Endothelial cell of umbilical vein (primary cell): ENCODE measurements around the gene IDH3A. TPM values are rescaled to one million over a fixed set of nuclear protein-coding genes. Genes with fewer than 3 reads are reported as not detected.

Experiments
- BruUV-seq: library from RNA; stranded (reverse); fragments of 400-500 nt; replicated peaks from 2 replicates; lab custom pipeline; 2021; lab: Mats Ljungman, UMichigan
- CTCF ChIA-PET: fragments of 300-600, 350-600 bp; sonication (Branson Sonifier 250); formaldehyde crosslinking; loops from one replicate; lab custom pipeline; 2021; ENCODE audit warnings: antibody characterized with exemption, inconsistent platforms; lab: Charles Lee
- POLR2A ChIA-PET: fragments of 300-600, 350-600 bp; sonication (Branson Sonifier 250); formaldehyde crosslinking; loops from one replicate; lab custom pipeline; 2021; ENCODE audit warnings: antibody characterized with exemption, inconsistent platforms; lab: Charles Lee
- DNase-seq: peaks from one replicate; pipeline ENCODE4 v3.0.0-alpha.2; 2011; ENCODE audit warnings: low read depth, low spot score
- FAIRE-seq: peaks from 2 replicates; lab custom pipeline; 2011; peaks lifted over from hg19 to GRCh38; lab: Jason Lieb, UNC
- H2AFZ ChIP-seq: 2 replicates; pipeline ENCODE4 v1.6.0; 2012; ENCODE audit warnings: low read depth, low read length, control low read depth, inconsistent platforms
- H3K27ac ChIP-seq: 2 replicates; pipeline ENCODE4 v1.5.1; 2011; ENCODE audit warnings: low read depth, mild to moderate bottlenecking, control low read depth, low read length, moderate library complexity; ENCODE audit not compliant: insufficient read depth
- H3K27me3 ChIP-seq, 2 experiments: 2 replicates each; pipeline versions ENCODE4 v1.6.0 to v1.6.1; 2011; ENCODE audit warnings: low read length in 2 of 2, mixed read lengths in 1 of 2; ENCODE audit not compliant: control insufficient read depth in 2 of 2, insufficient read depth in 2 of 2
- H3K36me3 ChIP-seq, 2 experiments: 2 replicates in 1 of 2; 3 replicates in 1 of 2; pipeline ENCODE4 v1.5.1; 2011; ENCODE audit warnings: low read length in 2 of 2, mild to moderate bottlenecking in 1 of 2, moderate library complexity in 1 of 2; ENCODE audit not compliant: control insufficient read depth in 2 of 2, insufficient read depth in 2 of 2; ENCODE audit errors: extremely low read depth in 1 of 2
- H3K4me1 ChIP-seq: 3 replicates; pipeline ENCODE4 v1.5.1; 2011; ENCODE audit warnings: mild to moderate bottlenecking, low read length; ENCODE audit not compliant: control insufficient read depth, insufficient read depth; ENCODE audit errors: extremely low read depth
- H3K4me2 ChIP-seq: 2 replicates; pipeline ENCODE4 v1.6.1; 2011; ENCODE audit warnings: low read length, control low read depth, mixed read lengths; ENCODE audit not compliant: insufficient read depth
- H3K4me3 ChIP-seq, 3 experiments: fragments of 200-600 bp in 1 of 3; sonication (generic), shearing (Covaris generic) in 1 of 3; replicated peaks in 1 of 3; 2 replicates each; pipeline ENCODE4 v1.5.1; 2011 to 2016; ENCODE audit warnings: control low read depth in 3 of 3, low read length in 3 of 3, mild to moderate bottlenecking in 2 of 3, inconsistent platforms in 1 of 3, low read depth in 1 of 3, moderate library complexity in 1 of 3; ENCODE audit not compliant: insufficient read depth in 1 of 3
- H3K79me2 ChIP-seq: 2 replicates; pipeline ENCODE4 v1.6.0; 2012; ENCODE audit warnings: low read length, inconsistent platforms; ENCODE audit not compliant: control insufficient read depth, insufficient read depth
- H3K9ac ChIP-seq: replicated peaks from 2 replicates; pipeline ENCODE3; 2011; ENCODE audit warnings: low read length, control low read depth; ENCODE audit not compliant: insufficient read depth; ENCODE audit errors: extremely low read depth
- H3K9me1 ChIP-seq: replicated peaks from 3 replicates; pipeline ENCODE4 v1.6.0; 2011; ENCODE audit warnings: mild to moderate bottlenecking, low read length; ENCODE audit not compliant: control insufficient read depth, insufficient read depth; ENCODE audit errors: extremely low read depth
- H3K9me3 ChIP-seq: replicated peaks from 2 replicates; pipeline ENCODE4 v1.5.1; 2012; ENCODE audit warnings: low read length, inconsistent platforms; ENCODE audit not compliant: control insufficient read depth, insufficient read depth
- H4K20me1 ChIP-seq: replicated peaks from 2 replicates; pipeline ENCODE3; 2011; ENCODE audit warnings: mild to moderate bottlenecking, low read length; ENCODE audit not compliant: control insufficient read depth, insufficient read depth; ENCODE audit errors: extremely low read depth
- EZH2 ChIP-seq: IDR thresholded peaks from 2 replicates; pipeline ENCODE4 v1.6.1; 2012; ENCODE audit warnings: borderline replicate concordance, low read depth, mild to moderate bottlenecking, moderate library complexity, low read length, inconsistent platforms; ENCODE audit not compliant: severe bottlenecking
- FOS ChIP-seq: IDR thresholded peaks from 2 replicates; pipeline ENCODE4 v1.6.1; 2011; ENCODE audit warnings: mild to moderate bottlenecking, low read length, moderate library complexity, borderline replicate concordance; ENCODE audit not compliant: insufficient read depth
- GATA2 ChIP-seq: IDR thresholded peaks from 2 replicates; pipeline ENCODE4 v1.7.0; 2011; ENCODE audit warnings: low read depth, mild to moderate bottlenecking, moderate library complexity, mixed read lengths, low read length; ENCODE audit not compliant: insufficient read length, insufficient read depth
- MYC ChIP-seq: IDR thresholded peaks from one replicate; pipeline ENCODE4 v1.6.1; 2011; ENCODE audit warnings: mild to moderate bottlenecking, low read depth, low read length
- POLR2A ChIP-seq: IDR thresholded peaks from 2 replicates; pipeline ENCODE4 v1.6.1; 2012; ENCODE audit warnings: low read depth, mild to moderate bottlenecking, control low read depth, low read length
- dilution Hi-C: fragments of 300-500 bp; cut with MboI; formaldehyde crosslinking; loops from one replicate; pipeline ENCODE4 v1.15.0; 2019; ENCODE audit warnings: low sequenced_read_pairs; ENCODE audit not compliant: extremely low pct_ligation_motif_present
- intact Hi-C: fragments of 100-400 bp; cut with micrococcal nuclease; formaldehyde crosslinking; loops from one replicate; pipeline ENCODE4 v1.10.0; 2022
- polyA plus RNA-seq, 4 experiments: library from polyadenylated mRNA; depleted of rRNA in 3 of 4; stranded (reverse) in 3 of 4; unstranded in 1 of 4; fragments of >200 nt; gene quantifications; 2 replicates each; pipeline versions ENCODE4 v1.2.1 to v1.2.3, GENCODE V29; 2011 to 2012; ENCODE audit warnings: missing spikeins in 1 of 4
- total RNA-seq: library from RNA; stranded (reverse); gene quantifications from 2 replicates; pipeline ENCODE4 v1.2.3, GENCODE V29; 2021
- TF ChIP-seq, protein P1 (sequence below), 2 donors: IDR thresholded peaks; 1 replicate in 1 of 2; 2 replicates in 1 of 2; pipeline ENCODE4 v1.5.1; 2011; ENCODE audit warnings: low read length in 2 of 2, mild to moderate bottlenecking in 2 of 2, moderate library complexity in 2 of 2, control low read depth in 1 of 2, inconsistent platforms in 1 of 2, low read depth in 1 of 2; ENCODE audit not compliant: insufficient read depth in 1 of 2; ENCODE audit errors: extremely low read depth in 1 of 2
- TF ChIP-seq, protein P2 (sequence below): IDR thresholded peaks from 2 replicates; pipeline ENCODE4 v1.6.1; 2011; ENCODE audit not compliant: insufficient read depth, insufficient read length

The IDH3A gene
- total and polyA plus RNA-seq, 2 donors (not counting 3 experiments of a cell fraction or from before 2014, with no cell fraction given), result 35.5 to 63.9 TPM

DNA sequence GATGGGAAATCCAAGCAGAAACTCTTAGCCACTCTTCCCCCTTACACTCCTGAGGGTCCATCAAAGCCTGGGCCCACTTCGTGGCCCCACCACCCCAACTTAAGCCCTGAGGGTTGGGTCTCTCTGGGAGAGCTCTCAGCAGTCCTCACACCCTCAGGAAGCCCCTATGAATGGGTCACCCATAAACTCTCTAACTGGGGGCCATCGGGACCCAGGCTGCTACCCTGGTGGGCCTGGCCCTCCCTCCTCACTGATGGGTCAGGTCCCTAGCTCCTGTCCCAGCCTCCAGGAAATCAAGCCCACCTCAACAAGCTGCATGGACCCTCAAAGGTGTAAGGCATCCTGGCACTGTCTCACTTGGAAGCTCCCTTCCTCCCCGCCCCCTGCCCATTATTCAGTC is 37.4 kb upstream of the IDH3A start:
- no peaks in the 10 kb centered on the region for H3K79me2 ChIP-seq
- no TSS peak for BruUV-seq
- H3K27ac ChIP-seq, result no peak overlapping the region
- dilution Hi-C loops (no loop called here), intact Hi-C loops (no loop called here)
- H3K9me3 ChIP-seq, result no peaks in the 10 kb centered on the region
- no peaks in the 10 kb centered on the region for H3K9me1 ChIP-seq
- no peak overlapping the region for H2AFZ ChIP-seq
- H4K20me1 ChIP-seq, result no peaks in the 10 kb centered on the region
- POLR2A ChIA-PET, result no interaction called here
- H3K9ac ChIP-seq, result no peak overlapping the region
- no peak overlapping the region for H3K4me2 ChIP-seq
- FAIRE-seq (no peak), DNase-seq (no peak)
- no peaks in the 10 kb centered on the region for H3K36me3 ChIP-seq
- H3K4me3 ChIP-seq, result no peak overlapping the region
- TF ChIP-seq MYC, result no peak
- H3K4me1 ChIP-seq, result no peaks in the 10 kb centered on the region
- no peaks in the 10 kb centered on the region for H3K27me3 ChIP-seq
- CTCF ChIA-PET, result interaction anchor here (0.6 to 11.2 kb wide), 7 partner anchors 27 to 153 kb away, joined by 3 to 273 read pairs (median 151); no protein-coding TSS in a partner anchor

DNA sequence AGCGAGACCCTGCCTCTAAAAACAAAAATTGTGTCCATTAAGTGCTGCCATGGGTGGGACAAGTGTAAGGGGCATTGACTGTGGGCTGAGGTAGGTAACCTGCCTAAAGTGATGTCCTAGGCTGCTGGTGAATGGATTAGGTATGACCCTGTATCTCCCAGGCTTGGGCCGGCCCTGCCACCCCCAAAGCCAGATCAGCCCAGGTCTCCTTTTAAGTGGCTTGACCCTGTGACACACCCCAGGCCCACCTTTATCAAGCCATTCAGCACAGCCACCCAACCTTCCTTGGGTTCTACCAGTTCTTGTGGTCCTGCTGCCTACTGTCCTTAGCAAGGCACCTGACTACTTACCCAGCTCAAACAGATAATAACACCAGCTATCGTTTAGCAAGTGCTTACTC is 36.6 kb upstream of the IDH3A start:
- dilution Hi-C loops (no loop called here), intact Hi-C loops (no loop called here)
- ChIA-PET CTCF (interaction anchor here (0.6 to 11.2 kb wide), 18 partner anchors 18 to 187 kb away, joined by 3 to 273 read pairs (median 6); partner anchors contain the start of genes CIB2, IDH3A and SKIC8), POLR2A (no interaction called here)
- Histone ChIP-seq H3K36me3 (no peaks in the 10 kb centered on the region), H3K9me1 (no peaks in the 10 kb centered on the region), H3K27me3 (no peaks in the 10 kb centered on the region), H3K9ac (no peak overlapping the region), H2AFZ (no peak overlapping the region), H4K20me1 (no peaks in the 10 kb centered on the region), H3K9me3 (no peaks in the 10 kb centered on the region), H3K4me3 (no peak overlapping the region), H3K27ac (no peak overlapping the region), H3K79me2 (no peaks in the 10 kb centered on the region), H3K4me1 (no peaks in the 10 kb centered on the region), H3K4me2 (no peak overlapping the region)
- DNase-seq (no peak), FAIRE-seq (no peak)
- no TSS peak for BruUV-seq
- TF ChIP-seq, protein P1, sequence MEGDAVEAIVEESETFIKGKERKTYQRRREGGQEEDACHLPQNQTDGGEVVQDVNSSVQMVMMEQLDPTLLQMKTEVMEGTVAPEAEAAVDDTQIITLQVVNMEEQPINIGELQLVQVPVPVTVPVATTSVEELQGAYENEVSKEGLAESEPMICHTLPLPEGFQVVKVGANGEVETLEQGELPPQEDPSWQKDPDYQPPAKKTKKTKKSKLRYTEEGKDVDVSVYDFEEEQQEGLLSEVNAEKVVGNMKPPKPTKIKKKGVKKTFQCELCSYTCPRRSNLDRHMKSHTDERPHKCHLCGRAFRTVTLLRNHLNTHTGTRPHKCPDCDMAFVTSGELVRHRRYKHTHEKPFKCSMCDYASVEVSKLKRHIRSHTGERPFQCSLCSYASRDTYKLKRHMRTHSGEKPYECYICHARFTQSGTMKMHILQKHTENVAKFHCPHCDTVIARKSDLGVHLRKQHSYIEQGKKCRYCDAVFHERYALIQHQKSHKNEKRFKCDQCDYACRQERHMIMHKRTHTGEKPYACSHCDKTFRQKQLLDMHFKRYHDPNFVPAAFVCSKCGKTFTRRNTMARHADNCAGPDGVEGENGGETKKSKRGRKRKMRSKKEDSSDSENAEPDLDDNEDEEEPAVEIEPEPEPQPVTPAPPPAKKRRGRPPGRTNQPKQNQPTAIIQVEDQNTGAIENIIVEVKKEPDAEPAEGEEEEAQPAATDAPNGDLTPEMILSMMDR (IDR thresholded peaks at IDR 0.05; ENCODE audit: extremely low read depth in 1 of 2, insufficient read depth in 1 of 2, low read depth in 1 of 2, low read length in 2 of 2), result no peak
- no peak for TF ChIP-seq GATA2
- TF ChIP-seq, protein P2, sequence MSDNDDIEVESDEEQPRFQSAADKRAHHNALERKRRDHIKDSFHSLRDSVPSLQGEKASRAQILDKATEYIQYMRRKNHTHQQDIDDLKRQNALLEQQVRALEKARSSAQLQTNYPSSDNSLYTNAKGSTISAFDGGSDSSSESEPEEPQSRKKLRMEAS, result no peak
- no peak for TF ChIP-seq FOS
- TF ChIP-seq POLR2A, result no peak
- no peak for TF ChIP-seq EZH2
